NCI-H128 (cell line): ENCODE measurements around the gene FIBP.

Experiments
- DNase-seq: peaks from one replicate; lab custom pipeline; 2025; ENCODE audit not compliant: unreplicated experiment; lab: John Stamatoyannopoulos, UW

The FIBP gene

GRCh38 chr11:65888163-65888814, at the start of gene FIBP:
Gene FIBP, minus strand, starts transcription at chr11:65888471. Its CDS starts 53 bp downstream, at chr11:65888418.
- DNase-seq: peak; percentile 83

GRCh38 chr11:65937766-65938165, 49.5 kb upstream of the FIBP start:
- no peak for DNase-seq

GRCh38 chr11:65934014-65934413, 45.7 kb upstream of the FIBP start:
- DNase-seq: no peak

- no peak for DNase-seq
Observed at GRCh38 chr11:65932558-65932919, 44.3 kb upstream of the FIBP start.

GRCh38 chr11:65931773-65932557, 43.7 kb upstream of the FIBP start:
- DNase-seq: no peak

GRCh38 chr11:65928667-65929066, 40.4 kb upstream of the FIBP start:
- no peak for DNase-seq

- no peak for DNase-seq
Observed at GRCh38 chr11:65927904-65928397, 39.7 kb upstream of the FIBP start.

GRCh38 chr11:65925397-65925796, 37.1 kb upstream of the FIBP start:
- no peak for DNase-seq

- no peak for DNase-seq
Observed at GRCh38 chr11:65922565-65922964, 34.3 kb upstream of the FIBP start.

GRCh38 chr11:65921876-65922275, 33.6 kb upstream of the FIBP start:
- DNase-seq: no peak

GRCh38 chr11:65921033-65921555, 32.8 kb upstream of the FIBP start:
- no peak for DNase-seq

GRCh38 chr11:65920372-65920802, 32.1 kb upstream of the FIBP start:
- DNase-seq: no peak

- no peak for DNase-seq
Observed at GRCh38 chr11:65919573-65920371, 31.5 kb upstream of the FIBP start.

GRCh38 chr11:65919141-65919572, 30.9 kb upstream of the FIBP start, which contains the start of gene DRAP1:
Gene DRAP1, plus strand, starts transcription at chr11:65919426. Its CDS starts 76 bp downstream, at chr11:65919502.
- peak; percentile 90 for DNase-seq

- DNase-seq: no peak
Observed at GRCh38 chr11:65918211-65919140, 30.2 kb upstream of the FIBP start, which contains the start of gene C11orf68. Gene C11orf68, minus strand, starts transcription at chr11:65919062. Its CDS starts 31 bp downstream, at chr11:65919031.

GRCh38 chr11:65917434-65918210, 29.4 kb upstream of the FIBP start:
- no peak for DNase-seq

GRCh38 chr11:65917077-65917433, 28.8 kb upstream of the FIBP start:
- DNase-seq: no peak

- DNase-seq: no peak
Observed at GRCh38 chr11:65916391-65916790, 28.1 kb upstream of the FIBP start.

- DNase-seq: no peak
Observed at GRCh38 chr11:65915821-65916251, 27.6 kb upstream of the FIBP start.
